ENCODE measurements around the gene NCBP2.

The NCBP2 gene

DNA sequence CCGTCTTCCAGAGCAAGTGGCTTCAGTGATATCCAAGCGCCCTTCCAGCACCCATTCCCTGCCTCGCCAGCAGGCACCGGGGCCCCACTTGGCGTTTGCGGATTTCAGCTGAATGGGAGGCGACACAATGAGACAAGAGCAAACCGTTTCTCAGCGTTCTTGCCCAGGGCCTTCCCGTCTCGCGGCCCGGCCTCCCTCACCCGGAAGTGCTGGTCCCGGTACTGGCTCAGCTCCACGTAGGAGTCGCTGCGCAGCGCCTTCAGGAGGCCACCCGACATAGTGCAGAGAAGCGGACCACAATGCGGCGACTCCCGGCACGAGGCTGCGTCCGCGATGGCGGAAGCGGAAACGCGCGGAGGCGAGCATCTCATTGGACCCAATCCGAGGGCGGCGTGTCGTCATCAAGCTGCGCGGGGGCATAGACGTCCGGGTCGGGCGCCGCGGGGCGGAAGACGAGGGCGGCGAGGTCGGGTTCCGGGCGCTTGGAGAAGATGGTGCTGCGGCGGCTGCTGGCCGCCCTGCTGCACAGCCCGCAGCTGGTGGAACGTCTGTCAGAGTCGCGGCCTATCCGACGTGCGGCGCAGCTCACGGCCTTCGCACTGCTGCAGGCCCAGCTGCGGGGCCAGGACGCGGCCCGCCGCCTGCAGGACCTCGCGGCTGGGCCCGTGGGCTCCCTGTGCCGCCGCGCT, at the start of gene NCBP2:
NCBP2 (minus strand) TSS at position 303 of the 689 bp plus-strand sequence; CDS start at position 278, 25 bp downstream.
- DNase-seq (ENCODE audit: low read depth): peak; percentile 95

DNA sequence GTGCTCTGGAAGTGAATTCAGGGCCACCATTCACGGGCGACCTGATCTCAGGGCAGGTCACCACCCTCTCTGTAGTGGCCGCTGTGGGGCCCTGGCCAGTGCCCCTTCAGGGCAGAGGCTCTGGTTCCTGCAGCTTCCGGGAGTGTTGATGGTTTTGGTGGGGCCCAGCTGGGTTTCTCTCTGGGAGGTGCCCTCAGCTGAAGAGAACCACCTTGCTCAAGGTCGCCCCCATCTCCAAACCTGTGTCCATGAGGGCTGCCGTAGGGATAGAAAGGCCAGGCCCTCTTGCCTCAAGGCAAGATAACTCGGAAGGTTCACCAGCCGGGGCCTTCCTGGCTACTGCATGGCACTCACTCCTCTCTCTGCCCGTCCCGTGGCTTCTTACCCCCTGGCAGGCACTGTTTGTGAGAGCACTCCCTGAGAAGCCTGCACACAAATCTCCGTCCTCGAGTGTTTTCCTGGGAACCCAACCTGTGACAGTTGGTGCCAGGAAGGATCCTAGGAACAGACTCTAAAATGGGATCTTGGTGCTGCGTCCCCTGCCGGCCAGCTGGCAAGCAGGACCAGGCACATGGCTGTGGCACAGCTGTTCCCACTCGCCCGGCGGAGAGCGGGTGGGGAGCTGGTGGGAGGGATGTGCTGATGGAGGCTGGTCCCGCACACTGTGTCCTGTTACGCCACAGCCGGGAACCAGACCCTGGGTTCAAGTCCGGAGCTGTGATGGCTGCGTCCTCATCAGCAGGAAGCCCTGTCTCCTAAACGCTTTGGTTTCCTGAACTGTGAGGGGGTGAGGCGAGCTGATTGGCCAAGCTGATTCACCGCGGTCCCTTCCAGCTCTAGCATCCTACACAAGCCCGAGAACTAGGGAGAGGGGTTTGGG, 49.5 kb upstream of the NCBP2 start:
- DNase-seq (ENCODE audit: low read depth): no peak

DNA sequence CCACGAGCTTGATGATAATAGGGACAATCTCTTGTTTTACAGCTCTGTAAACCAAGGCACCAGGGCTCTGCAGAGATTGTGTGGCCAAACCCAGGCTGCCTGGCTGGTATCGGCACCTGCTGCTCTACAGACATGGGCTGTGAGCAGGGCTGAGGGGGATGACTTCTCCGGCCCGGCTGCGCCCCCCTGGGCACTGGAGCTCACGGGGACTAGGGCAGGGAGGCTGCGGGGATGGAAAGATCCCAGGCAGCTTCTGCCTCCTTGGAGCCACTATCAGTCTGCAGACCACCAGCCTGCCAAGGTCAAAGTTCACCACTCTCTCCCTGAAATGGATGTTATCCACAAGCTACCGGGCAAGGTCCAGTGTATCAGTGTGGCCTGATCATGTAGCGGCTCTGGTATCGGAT, 48.3 kb upstream of the NCBP2 start:
- DNase-seq (ENCODE audit: low read depth): no peak

DNA sequence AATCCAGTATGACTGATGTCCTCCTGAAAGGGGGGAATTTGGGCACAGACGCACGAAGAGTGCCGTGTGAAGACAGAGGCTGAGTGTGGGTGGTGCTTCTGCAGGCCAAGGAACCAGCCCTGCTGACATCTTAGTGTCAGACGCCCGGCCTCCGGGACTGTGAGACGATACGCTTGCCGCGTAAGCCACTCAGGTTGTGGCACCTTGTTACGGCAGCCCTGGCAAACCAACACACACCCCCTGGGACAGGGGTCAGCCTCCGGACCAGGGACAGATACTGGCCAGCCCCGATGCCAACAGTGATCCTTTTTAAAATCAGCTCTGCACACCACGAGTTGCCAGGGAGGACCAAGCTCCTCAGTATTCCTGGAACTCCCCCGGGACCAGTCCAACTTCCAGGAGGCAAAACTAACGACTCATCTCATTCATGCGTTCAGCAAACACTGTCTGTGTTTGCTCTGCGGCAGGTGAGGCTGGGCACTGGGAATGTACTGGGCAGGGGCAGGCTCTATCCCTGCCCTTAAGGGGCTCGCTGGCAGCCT, 47.5 kb upstream of the NCBP2 start:
- DNase-seq (ENCODE audit: low read depth): no peak

DNA sequence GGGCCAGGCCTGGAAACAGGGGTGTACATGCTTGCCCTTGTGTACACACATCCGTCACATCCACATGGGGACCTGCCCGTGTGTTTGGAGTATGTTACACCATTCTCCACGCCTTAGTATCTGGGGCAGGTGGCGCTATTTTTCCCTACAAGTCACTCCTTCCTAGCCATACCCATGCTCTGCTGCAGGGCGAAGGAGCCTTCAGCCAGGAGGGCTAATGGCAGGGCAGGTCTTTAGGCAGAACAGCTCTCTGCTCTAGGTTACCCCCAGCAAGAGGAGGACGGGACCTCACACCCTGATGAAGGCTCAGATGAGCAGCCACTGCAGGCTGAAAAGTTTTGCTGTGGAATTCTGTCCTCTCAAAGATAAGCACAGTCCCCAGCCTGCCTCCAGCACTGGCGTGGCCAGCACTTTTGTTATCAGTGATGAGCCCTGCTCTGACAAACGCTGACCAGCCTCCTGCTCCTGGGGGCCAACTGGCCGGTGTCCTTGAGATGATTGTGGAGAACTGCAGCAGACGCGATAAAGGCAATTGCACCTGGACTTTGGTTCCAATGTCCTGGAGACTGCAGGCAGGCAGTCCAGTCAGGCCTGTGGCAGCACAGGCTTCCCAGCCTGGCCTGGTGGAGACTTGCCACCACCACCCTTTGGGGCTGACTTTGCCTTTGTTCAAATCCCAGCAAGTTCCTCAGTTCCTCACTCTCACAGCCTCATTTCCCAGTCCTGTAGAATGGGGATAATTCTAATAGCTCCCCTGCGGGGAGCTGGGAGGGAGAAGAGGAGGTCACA, 46.1 kb upstream of the NCBP2 start:
- no peak for DNase-seq (ENCODE audit: low read depth)

DNA sequence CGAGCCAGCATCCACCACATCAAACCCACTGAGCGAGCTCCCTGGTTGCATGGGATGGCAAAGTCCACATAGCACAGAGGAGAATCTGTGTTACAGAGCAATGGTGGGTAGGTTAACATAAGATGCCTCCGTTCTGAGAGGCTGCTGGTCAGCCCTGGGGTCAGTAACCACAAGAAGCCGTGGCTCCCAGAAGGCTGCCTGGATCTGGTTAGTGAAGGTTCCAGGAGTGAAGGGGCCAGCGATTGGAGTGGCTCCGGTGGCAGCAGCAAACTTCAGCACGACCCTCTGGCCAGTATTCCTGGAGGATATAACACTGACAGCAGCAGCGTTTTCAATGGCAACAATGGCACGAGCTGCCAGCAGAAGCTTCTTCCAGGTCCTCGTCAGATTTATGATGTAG, 44.7 kb upstream of the NCBP2 start:
- DNase-seq (ENCODE audit: low read depth): no peak

DNA sequence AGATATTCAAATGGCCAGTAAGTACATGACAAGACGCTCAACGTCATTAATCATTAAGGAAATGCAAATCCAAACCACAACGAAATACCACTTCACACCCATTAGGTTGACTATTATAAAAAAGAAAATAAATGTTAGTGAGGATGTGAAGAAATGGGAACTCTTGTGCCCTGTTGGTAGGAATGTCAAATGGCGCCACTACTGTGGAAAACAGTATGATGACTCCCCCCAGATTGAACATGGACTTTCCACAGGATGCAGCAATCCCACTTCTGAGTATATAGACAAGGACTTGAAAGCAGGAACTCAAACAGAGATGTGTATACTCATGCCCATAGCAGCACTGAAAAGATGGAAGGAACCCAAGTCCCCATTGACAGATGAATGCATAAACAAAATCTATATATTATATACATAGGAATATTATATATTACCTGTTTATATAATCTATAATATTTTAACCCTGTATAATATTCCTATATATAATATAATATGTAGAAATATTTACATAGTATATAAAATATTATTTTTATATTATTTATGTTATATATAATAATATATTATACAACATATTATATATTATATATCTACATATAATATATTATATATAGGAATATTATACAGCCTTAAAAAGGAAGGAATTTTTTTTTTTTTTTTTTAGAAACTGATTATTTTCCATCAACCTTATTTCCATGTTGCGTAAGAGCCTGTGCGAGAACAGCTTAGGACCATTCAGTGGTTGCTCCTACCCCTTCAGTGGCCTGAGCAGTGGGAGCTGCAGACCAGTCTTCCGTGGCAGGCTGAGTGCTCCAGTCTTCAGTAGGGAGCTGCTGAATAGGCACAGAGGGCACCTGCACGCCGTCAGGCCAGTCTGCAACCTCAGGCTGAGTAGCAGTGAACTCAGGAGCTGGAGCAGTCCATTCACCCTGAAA, 43.9 kb upstream of the NCBP2 start:
- no peak for DNase-seq (ENCODE audit: low read depth)

DNA sequence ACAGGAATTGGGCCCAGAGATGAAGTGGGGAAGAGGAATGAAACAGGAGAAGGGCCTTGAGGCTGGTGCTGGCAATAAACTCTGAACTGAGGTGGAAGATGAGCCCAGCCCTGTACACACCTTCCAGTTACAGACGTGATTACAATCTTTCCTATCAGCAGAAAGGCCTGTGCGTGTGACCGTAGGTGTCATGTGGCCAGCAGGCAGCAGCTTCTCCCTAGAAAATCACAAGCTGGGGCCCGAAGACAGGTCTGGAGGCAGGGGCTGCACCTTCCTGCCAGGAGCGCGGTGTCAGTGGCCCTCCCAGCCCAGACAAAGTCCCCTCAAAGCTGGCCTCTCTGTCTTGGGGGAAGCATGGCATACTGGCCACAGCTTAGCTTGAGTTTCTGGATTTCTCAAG, 43.0 kb upstream of the NCBP2 start:
- no peak for DNase-seq (ENCODE audit: low read depth)

DNA sequence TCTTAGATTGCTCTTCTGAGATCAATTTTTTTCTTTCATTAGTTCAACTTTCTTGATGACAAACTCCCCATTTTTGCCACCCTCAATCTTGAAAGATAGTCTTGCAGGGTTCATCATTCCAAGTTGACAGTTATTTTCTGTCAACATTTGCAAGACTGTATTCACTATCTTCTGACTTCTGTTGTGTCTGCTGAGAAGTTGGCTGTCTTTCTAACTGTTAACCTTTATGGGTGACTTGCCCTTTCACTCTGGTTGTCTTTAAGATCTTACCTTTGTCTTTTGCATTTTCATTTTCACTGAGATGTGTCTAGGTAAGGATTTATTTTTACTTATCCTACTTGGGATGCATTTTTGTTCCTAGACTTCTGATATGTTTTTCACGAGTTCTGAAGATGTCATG, 40.9 kb upstream of the NCBP2 start:
- DNase-seq (ENCODE audit: low read depth): no peak

DNA sequence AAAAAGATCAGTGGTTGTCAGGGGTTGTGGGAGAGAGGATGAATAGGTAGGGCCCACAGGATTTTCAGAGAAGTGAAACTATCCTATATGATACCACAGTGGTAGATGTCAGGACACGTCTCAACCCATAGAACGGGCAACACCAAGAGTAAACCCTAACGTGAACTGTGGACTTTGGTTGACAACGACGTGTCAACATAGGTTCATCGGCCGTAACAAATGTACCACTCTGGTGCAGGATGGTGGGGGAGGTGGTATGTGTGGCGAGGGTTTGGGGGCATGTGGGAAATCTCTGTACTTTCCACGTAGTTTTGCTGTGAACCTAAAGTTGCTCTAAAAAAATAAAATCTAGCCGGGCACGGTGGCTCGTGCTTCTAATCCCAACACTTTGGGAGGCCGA, 39.3 kb upstream of the NCBP2 start:
- DNase-seq (ENCODE audit: low read depth): no peak

DNA sequence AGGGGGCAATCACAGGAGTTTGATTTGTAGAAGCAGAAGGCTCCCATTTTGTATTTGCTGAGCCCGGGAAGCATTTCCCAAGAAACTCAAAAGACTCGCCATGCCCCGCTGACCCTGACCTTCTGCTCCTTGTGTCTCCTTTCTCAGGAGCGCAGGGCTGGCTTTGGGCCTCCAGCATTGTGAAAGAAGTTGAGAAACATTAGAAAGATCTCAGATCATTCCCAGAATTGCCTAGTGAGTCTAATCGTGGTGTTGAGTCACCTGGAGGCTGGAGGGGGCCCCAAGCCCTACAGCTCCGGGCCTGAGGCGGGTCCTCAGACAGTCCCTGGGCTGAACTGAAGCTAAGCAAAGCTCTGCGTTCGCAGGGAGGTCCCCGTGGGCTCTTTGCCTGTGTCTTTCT, 37.2 kb upstream of the NCBP2 start:
- DNase-seq (ENCODE audit: low read depth): no peak

DNA sequence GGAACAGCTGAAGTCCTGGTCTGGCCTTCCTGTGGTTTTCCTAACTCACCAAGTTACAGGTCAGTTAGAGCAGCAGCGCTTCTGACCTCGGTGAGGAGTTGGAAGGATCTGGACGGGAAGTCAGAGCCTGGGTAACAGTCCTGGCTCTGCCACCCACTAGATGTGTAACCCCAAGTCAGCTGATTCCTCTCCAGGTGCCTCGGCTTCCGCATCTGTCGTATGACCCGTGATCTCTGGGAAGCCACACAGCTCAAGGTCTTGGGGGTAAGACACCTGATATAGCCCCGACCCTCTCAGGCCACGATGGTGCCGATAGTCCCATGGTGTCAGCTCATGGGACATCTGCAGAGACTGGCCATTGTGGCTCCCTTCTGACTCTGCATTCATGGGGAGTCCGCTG, 34.6 kb upstream of the NCBP2 start:
- DNase-seq (ENCODE audit: low read depth): no peak

DNA sequence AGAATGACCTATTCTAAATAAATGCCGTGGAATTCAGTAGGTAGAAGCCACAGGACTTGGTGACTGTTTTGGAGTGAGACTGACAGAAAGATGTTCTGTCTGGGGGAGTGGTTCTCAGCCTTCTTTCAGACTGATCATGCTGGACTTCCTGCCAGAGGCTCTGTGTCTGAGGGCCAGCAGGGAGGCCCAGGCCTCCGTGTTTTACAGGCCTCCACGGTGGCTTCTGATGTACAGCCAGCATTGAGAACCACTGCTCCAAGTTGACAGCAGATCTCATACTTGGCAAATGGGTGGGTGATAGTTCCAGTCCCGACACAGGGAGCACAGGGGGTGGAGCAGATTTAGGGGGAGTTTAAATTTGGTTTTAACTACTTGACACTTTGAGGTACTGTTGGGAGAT, 33.0 kb upstream of the NCBP2 start:
- no peak for DNase-seq (ENCODE audit: low read depth)

DNA sequence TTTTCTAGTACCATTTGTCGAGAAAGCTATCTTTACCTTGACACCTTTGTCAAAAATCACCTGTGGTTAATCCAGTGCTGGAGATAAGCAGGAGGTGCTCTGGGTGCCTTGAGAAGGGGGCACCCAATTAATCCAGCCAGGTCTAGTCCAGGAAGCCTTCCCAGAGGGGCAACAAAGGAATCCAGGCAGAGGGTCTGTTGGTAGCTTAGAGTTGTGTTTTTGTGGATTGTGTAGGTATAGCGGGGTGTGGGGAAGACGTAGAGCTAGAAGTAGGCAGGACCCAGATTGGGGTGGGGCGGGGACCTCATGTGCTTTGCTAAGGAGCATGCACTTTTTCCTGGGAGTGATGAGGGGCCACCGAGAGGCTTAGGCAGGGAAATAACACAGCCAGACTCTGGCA, 32.3 kb upstream of the NCBP2 start:
- DNase-seq (ENCODE audit: low read depth): no peak

DNA sequence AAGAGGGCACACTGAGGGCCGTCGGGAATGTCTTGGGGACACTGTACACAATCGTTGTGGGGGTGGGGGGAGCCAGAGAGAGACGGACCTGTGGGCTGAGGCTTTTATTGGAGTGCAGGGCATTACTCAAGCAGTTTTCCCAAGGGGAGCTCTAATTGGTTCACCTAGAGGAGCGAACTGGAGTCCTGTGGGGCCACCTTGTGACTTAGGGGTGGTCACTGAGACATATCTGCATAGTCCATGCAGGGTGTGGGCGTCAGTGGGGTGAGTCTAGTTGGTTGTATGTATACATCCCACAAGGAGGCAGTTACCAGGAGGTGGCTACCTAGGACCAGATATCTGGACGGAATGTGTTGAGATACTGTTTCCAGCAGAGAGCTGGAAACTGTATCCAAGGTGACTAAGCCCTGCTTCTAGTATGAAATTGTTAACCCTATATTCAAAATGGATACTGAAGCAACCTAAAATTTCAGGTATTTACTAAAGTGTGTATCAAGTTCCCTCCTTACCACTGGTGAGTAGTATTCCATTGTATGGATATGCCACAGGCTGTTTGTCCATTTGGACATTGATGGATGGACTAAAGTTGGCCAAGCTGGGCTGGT, 28.9 kb upstream of the NCBP2 start:
- no peak for DNase-seq (ENCODE audit: low read depth)

DNA sequence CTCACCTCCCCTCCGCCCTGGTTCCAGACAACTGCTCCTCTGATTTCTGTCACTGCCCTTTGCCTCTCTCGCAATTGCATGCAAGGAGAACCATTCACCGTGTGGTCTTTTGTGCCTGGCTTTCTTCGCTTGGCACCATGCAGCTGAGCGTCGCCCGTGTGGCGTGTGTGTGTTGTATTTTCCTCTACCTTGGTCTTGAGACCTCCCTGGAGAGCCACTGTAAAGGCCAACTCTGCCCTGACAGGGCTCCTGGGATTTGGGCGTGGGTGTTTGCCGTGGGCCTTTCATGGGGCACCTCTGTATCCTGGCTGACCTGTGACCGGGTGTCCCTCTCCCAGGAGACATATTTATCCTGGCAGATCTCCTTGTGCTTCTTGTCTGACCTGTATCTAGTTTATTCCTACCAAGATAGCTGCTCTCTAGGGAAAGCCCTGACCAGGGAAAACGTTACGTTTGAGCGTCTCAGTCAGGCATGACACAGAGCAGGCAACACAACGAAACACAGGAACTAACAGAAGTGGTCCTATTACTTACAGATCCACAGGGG, 28.3 kb upstream of the NCBP2 start:
- no peak for DNase-seq (ENCODE audit: low read depth)

DNA sequence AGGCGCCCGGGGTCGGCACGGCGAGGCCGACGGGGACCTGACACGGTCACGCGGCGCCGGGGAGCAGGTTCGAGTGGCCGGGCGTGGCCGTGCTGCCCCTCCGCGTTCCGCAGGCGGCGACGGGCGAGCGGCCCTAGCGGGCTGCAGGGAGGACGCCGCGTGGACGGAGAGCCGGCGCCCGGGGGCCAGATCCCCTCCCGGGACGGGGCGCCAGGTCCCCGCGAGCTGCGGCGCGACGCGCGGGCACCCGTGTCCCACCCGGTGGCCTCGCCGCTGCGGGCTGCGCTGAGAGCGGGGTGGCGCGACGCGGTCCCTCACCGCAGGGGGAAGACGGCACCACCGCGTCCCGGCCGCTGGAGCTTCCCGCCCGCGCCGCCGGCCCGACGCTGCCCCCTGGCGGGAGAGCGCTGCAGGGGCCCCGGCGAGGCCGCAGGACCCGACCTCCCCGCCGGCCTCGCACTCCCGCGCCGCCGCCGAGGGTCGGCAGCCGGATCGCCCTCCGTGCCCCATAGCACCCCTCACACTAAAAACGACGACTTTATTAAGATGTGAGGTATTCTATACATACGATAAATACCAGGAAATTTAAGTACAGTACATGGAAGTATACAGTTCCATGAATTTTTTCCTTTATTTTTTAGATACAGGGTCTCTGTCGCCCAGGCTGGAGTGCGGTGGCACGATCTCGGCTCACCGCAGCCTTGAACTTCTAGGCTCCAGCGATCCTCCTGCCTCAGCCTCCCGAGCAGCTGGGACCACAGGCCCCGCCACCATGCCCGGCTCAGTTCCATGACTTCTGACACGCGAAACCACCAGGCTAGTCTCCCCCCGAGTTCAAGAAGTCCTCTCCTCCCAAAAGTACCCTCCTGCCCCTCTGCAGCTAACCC, 27.6 kb upstream of the NCBP2 start:
- DNase-seq (ENCODE audit: low read depth): no peak

DNA sequence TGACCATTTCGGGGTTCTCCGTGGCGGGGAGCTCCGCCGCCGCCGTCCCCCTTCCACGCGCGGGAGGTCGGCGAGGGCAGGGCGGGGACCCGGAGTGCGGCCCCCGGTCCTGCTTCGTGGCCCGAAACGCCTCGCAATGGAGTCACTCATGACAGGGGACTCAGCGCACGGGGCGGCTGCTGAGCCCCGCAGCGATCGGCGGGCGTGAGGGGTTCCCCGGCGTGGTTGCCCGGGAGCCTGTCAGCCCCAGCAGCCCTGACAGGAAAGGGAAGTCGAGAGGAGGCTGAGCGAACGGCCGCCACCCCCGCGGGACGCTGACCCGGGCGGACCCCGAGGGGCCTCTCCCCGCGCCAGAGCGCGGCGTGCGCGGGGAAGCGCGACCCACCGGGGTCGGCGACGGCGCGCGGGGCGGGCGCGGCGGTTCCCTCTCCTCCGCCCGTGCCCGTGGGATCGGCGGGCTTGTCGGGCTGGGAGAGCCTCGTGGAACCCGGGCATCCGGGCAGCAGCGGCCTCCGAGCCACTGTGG, 26.9 kb upstream of the NCBP2 start:
- DNase-seq (ENCODE audit: low read depth): no peak

Data from GM04504 (cell line).